HepG2 (cell line): ENCODE results near the gene LSM3. TPM values are rescaled to one million over a fixed set of nuclear protein-coding genes. Genes with fewer than 3 reads are reported as not detected.

Source experiments
- ATAC-seq: fragments of 200-7000 bp; cut with Tn5 transposase; 3 replicates; pipeline ENCODE4 v1.9.1; 2020; ENCODE audit warnings: mild to moderate bottlenecking, moderate library complexity
- BruUV-seq: library from RNA; stranded (reverse); fragments of 400-500 nt; replicated peaks from 2 replicates; lab custom pipeline; 2021; lab: Mats Ljungman, UMichigan
- CTCF ChIA-PET: fragments of 300-600 bp; formaldehyde crosslinking; extraction: SDS; loops from one replicate; lab custom pipeline; 2021; ENCODE audit warnings: low total read pairs, inconsistent platforms, low intra/inter-chr PET ratio; lab: Yijun Ruan, JAX
- POLR2A ChIA-PET: fragments of 350-600 bp; sonication (Branson Sonifier 250); formaldehyde crosslinking; loops from one replicate; lab custom pipeline; 2020; ENCODE audit warnings: antibody characterized with exemption, inconsistent platforms; lab: Yijun Ruan, JAX
- DNase-seq: peaks from one replicate; pipeline ENCODE4 v3.0.0-alpha.2; 2015; ENCODE audit warnings: low spot score
- FAIRE-seq: peaks from 3 replicates; lab custom pipeline; 2011; peaks lifted over from hg19 to GRCh38; lab: Jason Lieb, UNC
- H2AFZ ChIP-seq: one replicate; pipeline ENCODE4 v1.6.1; 2011; ENCODE audit warnings: low read length, inconsistent platforms
- H3K27ac ChIP-seq: fragments of 300-600 bp; 3 replicates; pipeline ENCODE4 v1.8.0; 2011; ENCODE audit warnings: mixed run types, mild to moderate bottlenecking, mixed read lengths, low read length, inconsistent platforms; ENCODE audit not compliant: insufficient read depth; ENCODE audit errors: extremely low read length
- H3K27me3 ChIP-seq, 2 experiments: fragments of 200-600 bp in 1 of 2; 2 replicates in 1 of 2; 3 replicates in 1 of 2; pipeline versions ENCODE4 v1.6.0 to v1.8.0; 2011; ENCODE audit warnings: low read length in 2 of 2, mild to moderate bottlenecking in 2 of 2, moderate library complexity in 2 of 2, inconsistent platforms in 1 of 2; ENCODE audit not compliant: insufficient read depth in 2 of 2, control insufficient read depth in 1 of 2
- H3K36me3 ChIP-seq, 2 experiments: fragments of 200-600 bp in 1 of 2; replicated peaks in 1 of 2; 2 replicates in 1 of 2; 3 replicates in 1 of 2; pipeline versions ENCODE4 v1.5.1 to v1.8.0; 2011; ENCODE audit warnings: low read length in 2 of 2, inconsistent platforms in 1 of 2; ENCODE audit not compliant: insufficient read depth in 2 of 2, control insufficient read depth in 1 of 2
- H3K4me1 ChIP-seq: 2 replicates; pipeline ENCODE4 v1.5.1; 2012; ENCODE audit warnings: low read length, inconsistent platforms; ENCODE audit not compliant: insufficient read depth
- H3K4me2 ChIP-seq: 2 replicates; pipeline ENCODE4 v1.6.0; 2011; ENCODE audit warnings: low read depth, low read length, inconsistent platforms
- H3K4me3 ChIP-seq, 3 experiments: fragments of 200-600 bp in 1 of 3; sonication (generic), shearing (Covaris generic) in 1 of 3; replicated peaks in 1 of 3; 2 replicates each; pipeline ENCODE4 v1.5.1; 2011 to 2016; ENCODE audit warnings: low read length in 3 of 3, inconsistent platforms in 2 of 3, low read depth in 2 of 3, mild to moderate bottlenecking in 2 of 3, control low read depth in 1 of 3, mixed read lengths in 1 of 3; ENCODE audit not compliant: insufficient read depth in 1 of 3
- H3K79me2 ChIP-seq: one replicate; pipeline ENCODE4 v1.6.1; 2011; ENCODE audit warnings: low read length, inconsistent platforms; ENCODE audit not compliant: insufficient read depth
- H3K9ac ChIP-seq: 2 replicates; pipeline ENCODE4 v1.6.0; 2011; ENCODE audit warnings: mild to moderate bottlenecking, low read depth, low read length, inconsistent platforms; ENCODE audit not compliant: insufficient read depth
- H3K9me3 ChIP-seq: 2 replicates; pipeline ENCODE4 v1.5.1; 2012; ENCODE audit warnings: mild to moderate bottlenecking, low read length
- H4K20me1 ChIP-seq: 2 replicates; pipeline ENCODE4 v1.6.0; 2011; ENCODE audit warnings: inconsistent platforms, mild to moderate bottlenecking, low read length, moderate library complexity; ENCODE audit not compliant: insufficient read depth
- ATAD3A ChIP-seq: sonication (generic); formaldehyde crosslinking; IDR thresholded peaks from 2 replicates; pipeline ENCODE4 v1.4.0; 2020; ENCODE audit warnings: missing genetic modification reagents
- MEF2D ChIP-seq: sonication (generic); formaldehyde crosslinking; IDR thresholded peaks from 2 replicates; pipeline ENCODE4 v1.5.1; 2020; ENCODE audit warnings: mild to moderate bottlenecking, missing genetic modification reagents
- MTF2 ChIP-seq: sonication (generic); formaldehyde crosslinking; IDR thresholded peaks from 2 replicates; pipeline ENCODE4 v1.5.0; 2020; ENCODE audit warnings: missing genetic modification reagents, borderline replicate concordance
- PTBP1 ChIP-seq: fragments of 200-400 bp; formaldehyde crosslinking; IDR thresholded peaks from 2 replicates; pipeline ENCODE4 v1.6.1; 2018; ENCODE audit warnings: low read length, low read depth; ENCODE audit not compliant: poor library complexity, severe bottlenecking
- TBP ChIP-seq: sonication (generic); formaldehyde crosslinking; IDR thresholded peaks from 2 replicates; pipeline ENCODE4 v1.5.0; 2020; ENCODE audit warnings: missing genetic modification reagents
- WIZ ChIP-seq: sonication (generic); formaldehyde crosslinking; IDR thresholded peaks from 2 replicates; pipeline ENCODE4 v1.5.1; 2020; ENCODE audit warnings: mild to moderate bottlenecking, missing genetic modification reagents
- ZNF350 ChIP-seq: sonication (generic); formaldehyde crosslinking; IDR thresholded peaks from 2 replicates; pipeline ENCODE4 v1.4.0; 2020; ENCODE audit warnings: mild to moderate bottlenecking, low read depth, missing genetic modification reagents, borderline replicate concordance
- ZNF747 ChIP-seq: sonication (generic); formaldehyde crosslinking; IDR thresholded peaks from 2 replicates; pipeline ENCODE4 v1.8.1; 2023; ENCODE audit warnings: missing genetic modification reagents, mild to moderate bottlenecking, borderline replicate concordance
- WGBS: methylation state at CpG from one replicate; pipeline ENCODE4 v1.1.6; 2017; ENCODE audit warnings: low lambda C conversion rate; 5-methylcytosine and 5-hydroxymethylcytosine counted together
- in situ Hi-C: cut with HindIII; loops from 2 replicates; pipeline ENCODE4 v1.10.0; 2017; ENCODE audit warnings: low pct_unique_long_range_greater_than_20kb; ENCODE audit not compliant: extremely low pct_ligation_motif_present
- intact Hi-C: fragments of 100-400 bp; cut with micrococcal nuclease; formaldehyde crosslinking; loops from one replicate; pipeline ENCODE4 v1.10.0; 2022; ENCODE audit not compliant: unreplicated experiment
- polyA plus RNA-seq, 8 experiments: library from polyadenylated mRNA; depleted of rRNA in 3 of 8; stranded (reverse) in 7 of 8; unstranded in 1 of 8; fragments of >200 nt; fragmentation: Illumina TruSeq in 4 of 8; extraction: Trizol in 4 of 8; gene quantifications; 2 replicates each; pipeline versions ENCODE4 v1.2.1 to v1.2.3, GENCODE V29; 2011 to 2016; ENCODE audit warnings: low read depth in 4 of 8, missing spikeins in 1 of 8, mixed read lengths in 1 of 8; ENCODE audit not compliant: insufficient read depth in 1 of 8
- total RNA-seq, 5 experiments: library from RNA; depleted of rRNA; stranded (reverse); fragments of >200 nt; fragmentation: Illumina TruSeq; extraction: Trizol; gene quantifications; 2 replicates each; pipeline ENCODE4 v1.2.3, GENCODE V29; 2016; ENCODE audit warnings: low read depth in 1 of 5
- TF ChIP-seq, protein P1 (sequence below): sonication (generic); formaldehyde crosslinking; IDR thresholded peaks from 2 replicates; pipeline ENCODE4 v1.4.0; 2020; ENCODE audit warnings: mild to moderate bottlenecking, missing genetic modification reagents
- TF ChIP-seq, protein P2 (sequence below): sonication (generic); formaldehyde crosslinking; IDR thresholded peaks from 2 replicates; pipeline ENCODE4 v1.4.0; 2020; ENCODE audit warnings: missing genetic modification reagents
- TF ChIP-seq, protein P3 (sequence below): sonication (generic); formaldehyde crosslinking; IDR thresholded peaks from 2 replicates; pipeline ENCODE4 v1.4.0; 2020; ENCODE audit warnings: missing genetic modification reagents
- TF ChIP-seq, protein P4 (sequence below): sonication (generic); formaldehyde crosslinking; IDR thresholded peaks from 2 replicates; pipeline ENCODE4 v1.4.0; 2020; ENCODE audit warnings: missing genetic modification reagents
- TF ChIP-seq, protein P5 (sequence below): sonication (generic); formaldehyde crosslinking; IDR thresholded peaks from 2 replicates; pipeline ENCODE4 v1.8.0; 2022; ENCODE audit warnings: low read depth, missing genetic modification reagents

LSM3 gene
- total and polyA plus RNA-seq, 2 of the 13 experiments (the other 11 are each of a cell fraction or from before 2014, with no cell fraction given), result 5.1 to 19.4 TPM

DNA sequence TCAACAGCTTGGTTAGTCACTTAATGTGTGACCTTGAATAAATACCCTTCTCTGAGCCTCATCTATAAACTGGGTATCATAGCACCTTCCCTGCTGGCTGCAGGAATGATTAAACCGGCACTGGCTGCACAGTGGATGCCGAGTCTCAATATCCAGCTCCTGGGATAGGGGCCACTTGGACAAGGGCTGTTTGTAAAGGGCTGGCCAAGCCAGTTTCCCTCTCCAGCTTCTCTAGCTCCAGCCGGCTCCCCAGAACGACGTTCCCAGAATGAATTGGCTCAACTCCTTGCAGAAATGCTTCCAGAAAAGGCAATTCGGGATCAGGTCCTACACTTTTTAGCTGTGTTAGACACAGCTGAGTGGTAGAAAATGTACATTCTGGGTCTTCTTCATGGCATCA is 58.8 kb downstream of the LSM3 start:
- intact Hi-C loops, result no loop called here
- ChIA-PET POLR2A (no interaction called here), CTCF (no interaction called here)
- no peaks in the 10 kb centered on the region for H3K79me2 ChIP-seq
- 25% methylated on average over 3 of the region's 6 CpGs for WGBS
- peaks cover 15% of the 10 kb centered on the region for H3K4me1 ChIP-seq
- no peaks in the 10 kb centered on the region for H4K20me1 ChIP-seq
- no TSS peak for BruUV-seq
- ATAC-seq (no peak), FAIRE-seq (no peak), DNase-seq (no peak)
- no peak overlapping the region for H3K9ac ChIP-seq
- in situ Hi-C loops, result no loop called here
- H3K9me3 ChIP-seq, result peaks cover 9% of the 10 kb centered on the region; the same call in 1 of the 2 replicates
- no peak overlapping the region for H3K4me3 ChIP-seq
- H3K4me2 ChIP-seq, result no peak overlapping the region
- no peak overlapping the region for H3K27ac ChIP-seq
- no peaks in the 10 kb centered on the region for H3K36me3 ChIP-seq
- TF ChIP-seq, protein P1, sequence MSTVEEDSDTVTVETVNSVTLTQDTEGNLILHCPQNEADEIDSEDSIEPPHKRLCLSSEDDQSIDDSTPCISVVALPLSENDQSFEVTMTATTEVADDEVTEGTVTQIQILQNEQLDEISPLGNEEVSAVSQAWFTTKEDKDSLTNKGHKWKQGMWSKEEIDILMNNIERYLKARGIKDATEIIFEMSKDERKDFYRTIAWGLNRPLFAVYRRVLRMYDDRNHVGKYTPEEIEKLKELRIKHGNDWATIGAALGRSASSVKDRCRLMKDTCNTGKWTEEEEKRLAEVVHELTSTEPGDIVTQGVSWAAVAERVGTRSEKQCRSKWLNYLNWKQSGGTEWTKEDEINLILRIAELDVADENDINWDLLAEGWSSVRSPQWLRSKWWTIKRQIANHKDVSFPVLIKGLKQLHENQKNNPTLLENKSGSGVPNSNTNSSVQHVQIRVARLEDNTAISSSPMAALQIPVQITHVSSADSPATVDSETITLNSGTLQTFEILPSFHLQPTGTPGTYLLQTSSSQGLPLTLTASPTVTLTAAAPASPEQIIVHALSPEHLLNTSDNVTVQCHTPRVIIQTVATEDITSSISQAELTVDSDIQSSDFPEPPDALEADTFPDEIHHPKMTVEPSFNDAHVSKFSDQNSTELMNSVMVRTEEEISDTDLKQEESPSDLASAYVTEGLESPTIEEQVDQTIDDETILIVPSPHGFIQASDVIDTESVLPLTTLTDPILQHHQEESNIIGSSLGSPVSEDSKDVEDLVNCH (CRISPR knock-in tag), result no peak
- TF ChIP-seq PTBP1 (no peak), MTF2 (CRISPR knock-in tag) (no peak), ATAD3A (CRISPR knock-in tag) (no peak), ZNF350 (CRISPR knock-in tag) (no peak), ZNF747 (CRISPR knock-in tag) (no peak), MEF2D (CRISPR knock-in tag) (no peak), WIZ (CRISPR knock-in tag) (no peak), TBP (no peak)
- TF ChIP-seq, protein P2, sequence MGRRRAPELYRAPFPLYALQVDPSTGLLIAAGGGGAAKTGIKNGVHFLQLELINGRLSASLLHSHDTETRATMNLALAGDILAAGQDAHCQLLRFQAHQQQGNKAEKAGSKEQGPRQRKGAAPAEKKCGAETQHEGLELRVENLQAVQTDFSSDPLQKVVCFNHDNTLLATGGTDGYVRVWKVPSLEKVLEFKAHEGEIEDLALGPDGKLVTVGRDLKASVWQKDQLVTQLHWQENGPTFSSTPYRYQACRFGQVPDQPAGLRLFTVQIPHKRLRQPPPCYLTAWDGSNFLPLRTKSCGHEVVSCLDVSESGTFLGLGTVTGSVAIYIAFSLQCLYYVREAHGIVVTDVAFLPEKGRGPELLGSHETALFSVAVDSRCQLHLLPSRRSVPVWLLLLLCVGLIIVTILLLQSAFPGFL (CRISPR knock-in tag), result no peak
- TF ChIP-seq, protein P3, sequence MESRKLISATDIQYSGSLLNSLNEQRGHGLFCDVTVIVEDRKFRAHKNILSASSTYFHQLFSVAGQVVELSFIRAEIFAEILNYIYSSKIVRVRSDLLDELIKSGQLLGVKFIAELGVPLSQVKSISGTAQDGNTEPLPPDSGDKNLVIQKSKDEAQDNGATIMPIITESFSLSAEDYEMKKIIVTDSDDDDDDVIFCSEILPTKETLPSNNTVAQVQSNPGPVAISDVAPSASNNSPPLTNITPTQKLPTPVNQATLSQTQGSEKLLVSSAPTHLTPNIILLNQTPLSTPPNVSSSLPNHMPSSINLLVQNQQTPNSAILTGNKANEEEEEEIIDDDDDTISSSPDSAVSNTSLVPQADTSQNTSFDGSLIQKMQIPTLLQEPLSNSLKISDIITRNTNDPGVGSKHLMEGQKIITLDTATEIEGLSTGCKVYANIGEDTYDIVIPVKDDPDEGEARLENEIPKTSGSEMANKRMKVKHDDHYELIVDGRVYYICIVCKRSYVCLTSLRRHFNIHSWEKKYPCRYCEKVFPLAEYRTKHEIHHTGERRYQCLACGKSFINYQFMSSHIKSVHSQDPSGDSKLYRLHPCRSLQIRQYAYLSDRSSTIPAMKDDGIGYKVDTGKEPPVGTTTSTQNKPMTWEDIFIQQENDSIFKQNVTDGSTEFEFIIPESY (CRISPR knock-in tag), result no peak
- TF ChIP-seq, protein P4, sequence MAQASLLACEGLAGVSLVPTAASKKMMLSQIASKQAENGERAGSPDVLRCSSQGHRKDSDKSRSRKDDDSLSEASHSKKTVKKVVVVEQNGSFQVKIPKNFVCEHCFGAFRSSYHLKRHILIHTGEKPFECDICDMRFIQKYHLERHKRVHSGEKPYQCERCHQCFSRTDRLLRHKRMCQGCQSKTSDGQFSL (CRISPR knock-in tag), result no peak
- TF ChIP-seq, protein P5, sequence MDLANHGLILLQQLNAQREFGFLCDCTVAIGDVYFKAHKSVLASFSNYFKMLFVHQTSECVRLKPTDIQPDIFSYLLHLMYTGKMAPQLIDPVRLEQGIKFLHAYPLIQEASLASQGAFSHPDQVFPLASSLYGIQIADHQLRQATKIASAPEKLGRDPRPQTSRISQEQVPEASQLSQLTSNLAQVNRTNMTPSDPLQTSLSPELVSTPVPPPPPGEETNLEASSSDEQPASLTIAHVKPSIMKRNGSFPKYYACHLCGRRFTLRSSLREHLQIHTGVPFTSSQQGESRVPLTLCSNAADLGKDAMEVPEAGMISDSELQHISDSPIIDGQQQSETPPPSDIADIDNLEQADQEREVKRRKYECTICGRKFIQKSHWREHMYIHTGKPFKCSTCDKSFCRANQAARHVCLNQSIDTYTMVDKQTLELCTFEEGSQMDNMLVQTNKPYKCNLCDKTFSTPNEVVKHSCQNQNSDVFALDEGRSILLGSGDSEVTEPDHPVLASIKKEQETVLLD (CRISPR knock-in tag), result no peak
- H3K27me3 ChIP-seq, result peaks cover 0 to 6% of the 10 kb centered on the region in 2 experiments; a peak in 1 of 5 replicates
- H2AFZ ChIP-seq, result no peak overlapping the region
